Activated CD4-positive, alpha-beta T cell treated with anti-CD3 and anti-CD28 coated beads, Interleukin-10, Interleukin-2, amounts not matched to agents 100 ng/mL and 50 ng/mL, durations not matched to agents 16 hours and 8 hours (primary cell): ENCODE results near the gene STX11.
"Not testable (repeated sequence)": the region's sequence is repeated elsewhere in the genome, so short reads cannot be mapped to it uniquely, and the experiment has no call there.

Experiments used
- DNase-seq: peaks from one replicate; pipeline ENCODE4 v3.0.0-alpha.2; 2020

Gene STX11

DNA sequence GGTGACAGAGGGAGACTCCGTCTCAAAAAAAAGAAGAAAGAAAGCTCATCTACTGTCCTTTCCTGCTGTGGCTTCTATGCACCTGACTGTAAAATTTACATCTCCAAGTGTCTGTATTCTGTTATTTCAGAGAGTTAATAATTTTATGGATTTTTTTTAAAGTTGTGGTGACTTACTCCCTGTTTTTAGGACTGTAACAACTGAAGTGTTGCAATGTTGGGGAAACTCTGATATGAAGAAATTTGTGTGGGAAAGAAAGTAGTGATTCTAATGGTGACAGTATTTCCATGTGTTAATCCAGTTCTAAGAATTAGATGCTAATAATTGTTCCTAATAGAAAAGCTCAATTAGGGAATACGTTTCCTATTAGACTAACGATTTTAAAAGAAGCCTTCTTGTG is 27.4 kb downstream of the STX11 start:
- DNase-seq = no peak

DNA sequence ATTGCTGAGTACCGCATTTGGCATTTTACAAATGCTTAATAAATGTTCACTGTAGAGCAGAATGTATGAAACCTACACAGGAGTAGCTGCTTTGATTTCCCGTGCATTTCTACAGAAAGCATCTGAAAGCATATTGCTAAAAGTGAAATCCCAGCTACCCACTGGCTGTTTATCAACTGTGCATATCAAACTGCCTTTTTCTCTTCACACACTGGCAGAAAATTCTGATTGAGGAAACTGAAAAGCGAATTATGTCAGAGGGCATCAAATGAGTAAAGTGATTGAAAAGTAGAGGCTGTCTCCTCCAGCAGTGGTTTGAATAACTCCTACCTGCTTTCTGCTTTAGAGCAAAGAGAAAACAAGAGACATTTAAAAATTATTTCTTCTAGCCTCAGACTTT is 28.0 kb downstream of the STX11 start:
- DNase-seq = peak; percentile 84

DNA sequence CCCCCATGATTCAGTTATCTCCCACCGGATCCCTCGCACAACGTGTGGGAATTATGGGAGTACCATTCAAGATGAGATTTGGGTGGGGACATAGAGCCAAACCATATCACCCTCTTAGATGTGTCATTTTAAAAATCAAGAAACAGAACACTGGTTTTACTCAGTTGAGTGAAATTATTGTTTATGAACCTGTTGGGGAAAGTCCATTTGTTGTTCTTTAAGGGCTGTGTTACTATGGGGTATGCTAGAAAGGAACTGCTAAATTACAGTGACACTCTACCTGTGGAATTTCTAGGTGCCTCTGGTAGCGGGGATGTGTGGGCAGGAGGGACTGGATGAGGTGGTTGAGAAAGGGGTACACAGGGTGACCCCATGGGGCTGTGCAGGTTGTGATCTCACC is 28.9 kb downstream of the STX11 start:
- DNase-seq = peak; percentile 10

GRCh38 chr6:144179828-144180227 is 29.5 kb downstream of the STX11 start:
- DNase-seq = no peak

GRCh38 chr6:144180354-144180753 is 30.0 kb downstream of the STX11 start:
- DNase-seq = not testable (repeated sequence)

DNA sequence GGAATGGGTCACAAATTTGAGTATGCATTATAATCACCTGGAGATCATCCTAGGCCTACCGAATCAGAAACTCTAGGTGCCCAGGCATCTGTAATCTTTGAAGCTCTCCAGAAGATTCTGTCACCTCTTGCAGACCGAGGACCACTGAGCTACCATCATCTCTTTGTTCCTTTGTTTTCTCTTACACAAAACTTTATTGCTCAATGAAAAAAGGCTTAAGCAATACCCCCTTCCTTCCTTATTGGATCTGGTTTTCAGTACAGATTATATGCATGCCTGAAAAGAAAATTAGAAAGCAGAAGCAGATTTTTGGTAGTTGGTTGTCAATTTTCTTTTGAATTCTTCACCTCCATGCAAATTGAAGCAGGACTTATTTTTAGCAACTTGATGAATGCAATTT is 31.3 kb downstream of the STX11 start:
- DNase-seq = no peak

DNA sequence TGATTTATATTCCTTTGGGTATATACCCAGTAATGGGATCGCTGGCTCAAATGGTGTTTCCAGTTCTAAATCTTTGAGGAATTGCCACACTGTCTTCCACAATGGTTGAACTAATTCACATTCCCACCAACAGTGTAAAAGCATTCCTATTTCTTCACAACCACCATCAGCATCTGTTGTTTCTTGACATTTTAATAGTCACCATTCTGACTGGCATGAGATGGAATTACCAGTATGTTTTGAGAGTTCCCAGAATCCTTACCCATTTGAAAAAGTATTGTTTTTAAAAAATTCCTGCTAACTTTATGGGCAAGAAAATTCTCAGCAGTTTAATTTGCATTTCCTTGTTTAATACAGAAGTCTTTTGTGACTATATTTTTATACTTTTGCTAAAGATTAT is 33.9 kb downstream of the STX11 start:
- DNase-seq = not testable (repeated sequence)

DNA sequence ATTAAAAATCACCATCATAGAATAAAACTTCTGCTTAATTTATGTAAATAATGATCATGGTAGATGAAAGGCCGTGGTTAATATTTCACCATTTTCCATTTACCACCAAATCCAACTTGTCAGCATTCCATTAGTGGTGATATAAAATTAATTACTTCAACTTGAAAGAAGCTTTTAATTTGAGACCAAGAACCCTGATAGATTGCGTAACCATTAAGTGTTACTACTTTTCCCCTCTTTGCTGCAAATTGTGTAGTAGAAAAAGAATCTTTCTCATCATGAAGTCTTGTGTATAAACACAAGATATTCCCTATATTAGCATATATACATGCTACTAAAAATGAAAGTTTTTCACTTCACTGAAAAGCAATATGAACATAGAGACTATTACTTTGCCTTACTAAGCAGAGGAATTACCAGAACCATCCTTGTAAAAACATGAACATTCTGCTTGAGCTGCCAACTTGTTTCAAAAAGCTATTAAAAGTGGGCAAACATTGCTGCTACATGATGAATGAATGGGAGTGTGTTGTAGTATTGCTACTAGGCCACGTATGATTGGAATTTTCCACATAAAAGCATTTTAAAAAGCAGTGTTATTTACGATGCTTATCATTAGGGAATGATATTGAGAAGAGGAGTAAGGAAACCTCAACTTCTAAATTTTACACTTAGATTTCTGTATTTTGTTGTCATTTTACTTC is 35.0 kb downstream of the STX11 start:
- DNase-seq = no peak

- no peak for DNase-seq
Measured at GRCh38 chr6:144186817-144187625, 36.7 kb downstream of the STX11 start.

DNA sequence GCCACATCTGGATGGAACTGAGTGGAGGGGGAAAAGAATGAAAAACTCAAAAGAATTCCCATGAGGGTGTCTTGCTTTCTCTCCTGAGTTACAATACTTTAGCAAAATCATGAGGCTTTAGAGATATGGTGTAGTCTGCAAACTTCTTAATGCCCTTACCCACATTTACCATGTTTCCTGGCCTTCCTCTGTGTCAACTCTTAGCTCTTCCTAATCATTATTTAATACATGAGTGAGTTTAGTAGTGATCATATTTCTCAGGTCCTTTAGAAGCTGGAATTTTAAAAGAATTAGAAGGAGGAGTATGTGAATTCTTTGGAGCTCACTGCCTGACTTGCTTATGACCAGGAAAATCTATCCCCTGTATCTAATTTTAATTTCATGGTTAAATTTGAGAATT is 39.0 kb downstream of the STX11 start:
- no peak for DNase-seq

- no peak for DNase-seq
Measured at GRCh38 chr6:144190080-144190479, 39.8 kb downstream of the STX11 start.

- DNase-seq = no peak
Measured at GRCh38 chr6:144190593-144190992, 40.3 kb downstream of the STX11 start.

GRCh38 chr6:144193181-144193580 is 42.9 kb downstream of the STX11 start:
- DNase-seq = no peak

GRCh38 chr6:144194293-144194810 is 44.0 kb downstream of the STX11 start:
- no peak for DNase-seq

GRCh38 chr6:144195671-144196270 is 45.5 kb downstream of the STX11 start:
- DNase-seq = no peak

DNA sequence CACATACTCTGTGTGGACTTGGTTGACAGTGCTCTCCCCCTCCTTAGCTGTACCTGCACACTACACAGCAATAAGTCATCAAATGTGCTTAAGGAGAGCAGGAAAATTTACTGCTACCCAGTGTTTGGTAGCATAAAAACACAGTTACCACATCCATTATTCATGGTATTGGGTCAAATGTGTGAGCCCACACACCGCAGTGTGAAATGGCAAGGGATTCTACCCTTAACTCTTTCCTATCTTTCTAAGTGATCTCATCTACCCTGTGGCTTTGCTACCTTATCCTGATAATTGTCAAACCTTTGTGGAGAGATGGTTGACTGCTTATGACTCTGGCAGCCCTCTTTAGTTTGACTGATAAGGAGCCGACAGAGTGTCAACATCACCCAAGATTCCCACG is 47.6 kb downstream of the STX11 start:
- peak; percentile 53 for DNase-seq

DNA sequence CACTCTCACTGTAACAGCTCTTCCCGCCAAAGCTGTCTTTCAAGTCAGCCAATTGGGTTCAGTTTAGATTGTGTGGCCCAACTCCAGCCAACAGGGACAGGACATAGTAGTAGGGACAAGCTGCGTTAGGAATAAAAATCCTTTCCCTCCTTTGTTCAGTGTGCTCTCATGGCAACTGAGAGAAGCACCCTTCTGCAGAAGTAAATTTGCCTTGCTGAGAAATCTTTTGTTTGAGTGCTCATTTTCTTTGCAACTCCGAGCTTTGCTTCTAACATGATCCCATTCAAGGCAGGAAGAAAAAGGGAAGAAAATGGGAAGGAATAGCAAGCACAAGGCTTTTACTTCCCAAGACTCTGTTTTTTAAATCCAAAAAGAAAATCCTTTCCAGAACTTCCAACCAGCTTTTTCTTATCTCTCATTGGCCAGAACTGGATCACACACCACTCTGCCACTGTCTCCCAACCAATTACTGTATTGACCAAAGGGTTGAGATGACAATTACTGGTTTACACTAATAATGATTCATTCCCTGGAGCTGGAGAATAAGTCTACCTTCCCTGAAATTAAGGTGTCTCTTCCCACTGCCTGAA is 52.7 kb downstream of the STX11 start:
- no peak for DNase-seq

DNA sequence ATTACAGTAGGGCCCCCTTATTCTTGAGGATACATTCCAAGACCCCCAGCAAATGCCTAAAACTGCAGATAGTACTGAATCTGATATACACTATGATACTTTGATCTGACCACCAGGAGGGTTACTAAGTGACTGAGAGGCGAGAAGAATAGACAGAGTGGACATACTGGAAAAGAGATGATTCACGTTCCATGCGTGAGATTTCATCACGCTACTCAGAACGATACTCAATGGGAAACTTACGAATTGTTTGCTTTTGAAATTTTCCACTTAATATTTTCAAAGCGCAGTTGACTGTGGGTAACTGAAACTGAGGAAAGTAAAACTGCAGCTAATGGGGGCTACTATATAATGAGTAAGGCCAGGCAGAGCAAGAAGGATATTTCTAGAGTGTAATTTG is 60.8 kb downstream of the STX11 start:
- peak; percentile 30 for DNase-seq

GRCh38 chr6:144213315-144213714 is 63.0 kb downstream of the STX11 start:
- DNase-seq = no peak

- DNase-seq = no peak
Measured at GRCh38 chr6:144214029-144214428, 63.7 kb downstream of the STX11 start.

GRCh38 chr6:144214622-144215401 is 64.5 kb downstream of the STX11 start:
- no peak for DNase-seq

GRCh38 chr6:144215402-144215931 is 65.2 kb downstream of the STX11 start:
- peak; percentile 35 for DNase-seq
